Bronchial epithelial cell (primary cell): ENCODE data around the gene CREBRF. TPM values are rescaled to one million over a fixed set of nuclear protein-coding genes. Genes with fewer than 3 reads are reported as not detected.

Experiments
- DNase-seq: peaks from one replicate; pipeline ENCODE4 v3.0.0-alpha.2; 2010; ENCODE audit warnings: low read depth
- FAIRE-seq: peaks from 2 replicates; lab custom pipeline; 2011; peaks lifted over from hg19 to GRCh38; lab: Jason Lieb, UNC
- H3K27me3 ChIP-seq: 2 replicates; pipeline ENCODE4 v1.5.1; 2011; ENCODE audit warnings: low read length; ENCODE audit not compliant: control insufficient read depth, insufficient read depth
- H3K36me3 ChIP-seq: 2 replicates; pipeline ENCODE4 v1.5.1; 2011; ENCODE audit warnings: low read length; ENCODE audit not compliant: control insufficient read depth, insufficient read depth
- H3K4me3 ChIP-seq: 2 replicates; pipeline ENCODE4 v1.5.1; 2011; ENCODE audit warnings: mild to moderate bottlenecking, low read depth, low read length, control low read depth
- CTCF ChIP-seq: IDR thresholded peaks from 2 replicates; pipeline ENCODE4 v1.5.1; 2011; ENCODE audit warnings: mild to moderate bottlenecking, moderate library complexity, low read length, control low read depth, inconsistent platforms; ENCODE audit not compliant: insufficient read depth, severe bottlenecking
- total RNA-seq: library from RNA; depleted of rRNA; stranded (reverse); fragments of >200 nt; gene quantifications from 2 replicates; pipeline ENCODE4 v1.2.1, GENCODE V29; 2014

CREBRF gene
- total RNA-seq, 1 donor from 2014 or later = 6.3 TPM

GRCh38 chr5:173139631-173140030 lies 83.5 kb downstream of the CREBRF start:
- Histone ChIP-seq H3K27me3 (no peaks in the 10 kb centered on the region), H3K36me3 (no peaks in the 10 kb centered on the region), H3K4me3 (no peak overlapping the region)
- DNase-seq = no peak
- FAIRE-seq = no peak
- no peak for TF ChIP-seq CTCF

GRCh38 chr5:173140769-173141168 lies 84.6 kb downstream of the CREBRF start:
- no peak for DNase-seq

GRCh38 chr5:173143567-173143966 lies 87.4 kb downstream of the CREBRF start:
- no peak for TF ChIP-seq CTCF
- DNase-seq = no peak
- no peak for FAIRE-seq

More at GRCh38 chr5:173140769-173141168, 84.6 kb downstream of the CREBRF start:
- no peak overlapping the region for H3K4me3 ChIP-seq
- FAIRE-seq = peak; percentile 23
- TF ChIP-seq CTCF = no peak
- H3K27me3 ChIP-seq = no peaks in the 10 kb centered on the region
- no peaks in the 10 kb centered on the region for H3K36me3 ChIP-seq

GRCh38 chr5:173144200-173145176 lies 88.3 kb downstream of the CREBRF start, which contains the start of gene BNIP1:
Gene BNIP1 (plus strand): TSS chr5:173144531. CDS start chr5:173144546, 15 bp downstream.
- no peak for FAIRE-seq
- Histone ChIP-seq H3K4me3 (peak within 1 kb of the TSS; percentile 98), H3K36me3 (peaks cover 5% of the 10 kb centered on the region), H3K27me3 (no peaks in the 10 kb centered on the region)
- DNase-seq = peak; percentile 87
- TF ChIP-seq CTCF = peak; percentile 99

More at GRCh38 chr5:173143567-173143966, 87.4 kb downstream of the CREBRF start:
- Histone ChIP-seq H3K36me3 (peaks cover 5% of the 10 kb centered on the region), H3K27me3 (no peaks in the 10 kb centered on the region), H3K4me3 (no peak overlapping the region)

GRCh38 chr5:173148354-173148753 lies 92.2 kb downstream of the CREBRF start:
- TF ChIP-seq CTCF = no peak
- DNase-seq (no peak), FAIRE-seq (no peak)
- Histone ChIP-seq H3K27me3 (no peaks in the 10 kb centered on the region), H3K4me3 (no peak overlapping the region), H3K36me3 (peaks cover 5% of the 10 kb centered on the region)
